NCI-H2196 (cell line): ENCODE data around the gene UBE2D2.

Experiments used
- DNase-seq: peaks from one replicate; lab custom pipeline; 2025; ENCODE audit not compliant: unreplicated experiment; lab: John Stamatoyannopoulos, UW

UBE2D2 gene

GRCh38 chr5:139646912-139647505 is 85.9 kb downstream of the UBE2D2 start:
- DNase-seq: no peak

GRCh38 chr5:139647506-139648204 is 86.5 kb downstream of the UBE2D2 start:
- DNase-seq: no peak

GRCh38 chr5:139648205-139649081 is 87.3 kb downstream of the UBE2D2 start, which contains the start of gene CXXC5:
TSS of gene CXXC5 (plus strand) at chr5:139648349. CDS start at chr5:139680524, 32,175 bp downstream.
- peak; percentile 82 for DNase-seq

GRCh38 chr5:139649082-139649991 is 88.2 kb downstream of the UBE2D2 start:
- no peak for DNase-seq

GRCh38 chr5:139650031-139650688 is 89.0 kb downstream of the UBE2D2 start:
- no peak for DNase-seq

DNA sequence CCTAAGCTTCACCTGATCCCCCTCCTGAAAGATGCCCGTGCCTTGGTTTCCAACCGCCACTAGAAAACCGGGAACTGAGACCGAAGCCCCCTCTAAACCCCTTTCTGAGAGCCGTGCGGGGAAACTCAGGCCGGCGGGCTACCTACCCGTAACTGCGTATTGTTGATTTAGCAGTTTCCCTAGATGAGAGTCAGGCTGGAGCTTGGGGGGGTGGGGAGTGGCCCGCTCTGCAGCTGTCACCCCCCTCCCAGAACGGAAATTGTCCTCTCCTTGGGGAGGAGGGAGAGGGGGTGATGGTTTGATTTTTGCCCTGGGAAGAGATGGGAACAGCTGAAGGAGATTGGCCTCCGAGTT is 89.5 kb downstream of the UBE2D2 start:
- no peak for DNase-seq

DNA sequence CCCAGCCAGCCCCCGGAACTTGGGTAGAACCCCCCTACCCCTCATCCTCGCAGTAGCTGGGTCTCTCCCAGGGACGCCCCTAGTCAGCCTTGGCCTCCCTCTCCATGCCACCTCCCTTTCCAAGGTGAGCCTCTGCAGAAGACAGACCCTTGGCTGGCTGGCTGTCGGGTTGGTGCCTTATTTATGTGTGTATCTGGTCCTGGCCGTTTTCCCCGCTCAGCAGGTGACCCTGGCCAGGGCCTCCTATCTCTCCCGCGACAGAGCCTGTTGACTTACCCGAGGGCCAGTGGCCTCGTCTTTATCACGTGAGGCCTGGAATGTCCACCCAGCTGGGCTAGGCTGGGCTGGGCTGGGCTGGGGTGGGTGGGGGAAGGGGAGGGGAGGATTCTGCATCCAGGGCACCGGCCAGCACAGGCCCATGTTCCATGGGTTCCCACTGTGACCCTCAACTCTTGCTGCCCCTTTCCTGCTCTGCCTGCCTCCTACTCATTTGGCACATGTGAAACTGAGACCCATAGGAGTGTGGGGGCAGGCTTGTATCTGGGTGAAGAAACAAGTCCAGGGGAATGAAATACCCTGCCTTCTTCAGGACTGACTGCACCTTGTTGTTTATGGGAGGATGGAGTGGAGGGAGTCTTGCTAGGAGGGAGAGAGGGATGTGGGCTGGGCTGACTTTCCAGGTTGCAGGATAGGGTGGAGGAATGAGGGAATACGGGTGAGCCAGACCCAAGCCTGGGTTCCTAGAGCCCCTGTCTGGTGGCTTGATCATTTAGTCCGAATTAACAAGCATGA is 90.1 kb downstream of the UBE2D2 start:
- no peak for DNase-seq

GRCh38 chr5:139651853-139652787 is 91.0 kb downstream of the UBE2D2 start:
- peak; percentile 56 for DNase-seq

- no peak for DNase-seq
Observed at GRCh38 chr5:139652788-139653241, 91.7 kb downstream of the UBE2D2 start.

GRCh38 chr5:139653616-139654015 is 92.5 kb downstream of the UBE2D2 start:
- no peak for DNase-seq

GRCh38 chr5:139654464-139654863 is 93.3 kb downstream of the UBE2D2 start:
- no peak for DNase-seq

- DNase-seq: no peak
Observed at GRCh38 chr5:139654871-139655491, 93.8 kb downstream of the UBE2D2 start.

- DNase-seq: peak; percentile 14
Observed at GRCh38 chr5:139655727-139656271, 94.7 kb downstream of the UBE2D2 start.

DNA sequence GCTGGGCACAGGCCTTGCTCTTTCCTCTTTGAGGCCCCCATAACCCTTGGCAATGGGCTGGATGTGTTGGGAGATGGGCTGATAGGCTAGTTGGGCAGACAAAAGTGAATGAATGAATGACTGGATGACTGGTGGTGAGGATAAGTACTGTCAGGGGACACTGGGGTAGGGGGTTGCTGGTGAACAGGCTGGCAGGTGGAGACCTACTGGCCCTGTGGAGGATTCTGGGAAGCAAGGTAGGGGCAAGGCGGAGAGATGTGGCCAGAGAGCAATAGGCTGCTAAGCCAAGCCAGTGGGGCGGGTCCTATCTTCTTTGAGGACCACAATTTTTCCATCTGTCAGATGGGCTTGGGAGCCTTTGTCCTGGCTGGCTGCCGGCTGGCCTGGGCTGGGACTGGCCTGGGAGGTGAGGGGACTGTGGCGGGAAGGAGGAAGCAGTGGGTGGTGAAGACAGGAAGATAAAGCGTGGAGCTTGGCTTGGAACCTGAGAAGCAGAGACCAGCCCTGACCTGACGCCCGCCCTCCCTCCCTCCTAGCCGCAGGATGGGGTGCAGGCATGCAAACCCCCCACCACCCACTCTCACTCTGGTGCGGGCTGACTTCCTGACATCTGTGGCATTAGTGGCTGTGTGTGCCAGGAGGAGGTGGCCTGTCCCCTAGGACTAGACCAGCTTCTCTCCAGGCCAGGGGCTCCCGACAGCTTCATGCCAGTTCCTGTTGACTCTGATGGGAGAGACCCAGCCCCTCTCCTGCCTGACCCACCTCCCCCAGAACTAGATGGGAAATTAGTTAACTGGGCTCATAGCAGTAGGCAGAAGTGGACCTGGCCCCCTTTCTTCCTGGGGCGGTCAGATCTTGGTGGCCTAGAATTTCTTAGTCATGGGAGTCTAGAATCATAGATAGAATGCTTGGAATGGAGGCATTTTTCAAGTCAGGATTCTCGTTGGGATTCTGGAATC is 96.5 kb downstream of the UBE2D2 start:
- DNase-seq: no peak

DNA sequence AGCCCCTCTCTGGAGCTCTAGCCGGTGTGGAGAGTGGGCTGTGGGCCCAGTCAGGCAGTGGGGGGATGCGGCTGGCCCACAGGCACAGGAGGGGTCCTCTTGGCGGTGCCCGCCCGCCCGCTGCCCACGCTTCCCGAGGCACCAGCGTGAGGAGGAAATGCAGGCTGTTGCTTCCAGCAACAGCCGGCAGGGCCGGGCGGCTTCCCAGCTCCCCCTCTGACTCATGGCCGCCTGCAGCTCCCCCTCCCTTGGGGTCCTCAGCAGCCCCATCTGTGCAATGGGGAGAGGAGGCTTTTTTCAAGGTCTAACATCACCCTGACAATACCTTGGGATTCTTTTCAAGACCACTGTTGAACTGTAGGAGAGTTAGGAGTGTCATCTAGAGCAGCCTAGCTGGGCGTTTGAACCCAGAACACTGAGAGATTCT is 97.4 kb downstream of the UBE2D2 start:
- no peak for DNase-seq

DNA sequence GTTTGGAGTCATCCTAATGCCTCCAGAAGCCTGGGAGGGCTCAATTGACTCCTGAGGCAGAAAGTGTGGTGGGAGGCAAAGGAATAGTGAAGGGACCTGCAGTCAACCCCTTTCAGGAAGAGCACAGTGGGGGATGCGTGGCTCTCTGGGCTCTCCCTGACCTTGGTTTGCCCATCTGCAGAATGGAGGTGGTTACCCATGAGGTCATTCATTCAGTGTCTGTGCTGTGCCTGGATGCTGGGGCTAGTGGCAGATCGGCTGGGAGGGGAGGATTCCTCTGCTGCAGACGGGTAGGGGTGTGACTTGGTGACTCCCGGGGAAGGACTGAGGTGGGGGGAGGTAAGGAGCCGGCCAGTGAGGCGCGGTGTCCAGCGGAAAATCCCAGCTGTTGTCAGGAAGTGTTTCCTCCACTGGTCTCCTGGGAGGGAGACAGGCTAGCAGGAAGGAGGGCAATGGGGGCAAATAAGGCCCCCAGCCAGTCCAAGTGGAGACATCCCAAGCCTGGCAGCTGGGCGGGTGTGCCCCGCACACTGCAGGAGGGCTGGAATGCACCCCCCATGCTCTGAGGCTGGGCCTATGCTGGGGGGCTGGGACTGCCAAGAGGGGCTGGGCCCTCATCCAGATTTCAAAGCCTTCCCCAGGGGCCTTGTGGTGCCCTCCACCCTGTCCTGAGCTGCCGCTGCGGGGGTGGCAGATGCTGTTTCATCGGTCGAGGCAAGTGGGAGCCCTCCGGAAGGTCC is 98.0 kb downstream of the UBE2D2 start:
- no peak for DNase-seq
